Measurements from ENCODE around the gene KDM4D. TPM values are rescaled to one million over a fixed set of nuclear protein-coding genes. Genes with fewer than 3 reads are reported as not detected.

KDM4D gene
- total and polyA plus RNA-seq, 8 donors: 0.12 to 0.73 (median 0.31) TPM; not detected in 3

- Histone ChIP-seq H3K36me3 (no peaks in the 10 kb centered on the region), H3K27me3 (no peaks in the 10 kb centered on the region), H3K4me1 (peaks cover 0 to 7% (median 2%) of the 10 kb centered on the region in 4 donors), H3K27ac (peak overlapping the region in 3 of 5 donors; percentile 50 to 57 (median 55)), H3K4me3 (no peak overlapping the region), H3K9me3 (no peaks in the 10 kb centered on the region)
- intact Hi-C loops (cut with DNase I; ENCODE audit: low total_unique reads): no loop called here
- TF ChIP-seq EP300 (IDR thresholded peaks at IDR 0.05) (no peak), POLR2AphosphoS5 (IDR thresholded peaks at IDR 0.05) (no peak), CTCF (IDR thresholded peaks at IDR 0.05) (no peak)
- DNase-seq: peak in 1 of 2 donors; percentile 86
- 35 to 49% (median 46%) methylated on average over 9 of the region's 9 CpGs for WGBS, 5 donors
Measured at GRCh38 chr11:94938095-94939055, 35.1 kb upstream of the KDM4D start.

GRCh38 chr11:94939346-94939745 is 34.2 kb upstream of the KDM4D start:
- intact Hi-C loops (cut with DNase I; ENCODE audit: low total_unique reads): no loop called here
- Histone ChIP-seq H3K27me3 (no peaks in the 10 kb centered on the region), H3K27ac (peak overlapping the region in 1 of 5 donors; percentile 37), H3K4me3 (no peak overlapping the region), H3K36me3 (no peaks in the 10 kb centered on the region), H3K4me1 (peaks cover 0 to 7% (median 0%) of the 10 kb centered on the region in 4 donors), H3K9me3 (no peaks in the 10 kb centered on the region)
- 86 to 93% (median 92%) methylated on average over 2 of the region's 2 CpGs for WGBS, 5 donors
- no peak for DNase-seq
- no peak for TF ChIP-seq POLR2A (IDR thresholded peaks at IDR 0.05)
- no peak for TF ChIP-seq CTCF (IDR thresholded peaks at IDR 0.05)
- TF ChIP-seq POLR2AphosphoS5 (IDR thresholded peaks at IDR 0.05): no peak
- no peak for TF ChIP-seq EP300 (IDR thresholded peaks at IDR 0.05)

- H3K27ac ChIP-seq: no peak overlapping the region
- intact Hi-C loops (cut with DNase I; ENCODE audit: low total_unique reads): no loop called here
- WGBS, 5 donors: 76 to 89% (median 78%) methylated on average over 4 of the region's 4 CpGs
- H3K36me3 ChIP-seq: no peaks in the 10 kb centered on the region
- peaks cover 0 to 7% (median 0%) of the 10 kb centered on the region in 4 donors for H3K4me1 ChIP-seq
- no peak overlapping the region for H3K4me3 ChIP-seq
- H3K27me3 ChIP-seq: no peaks in the 10 kb centered on the region
- no peak for DNase-seq
- no peaks in the 10 kb centered on the region for H3K9me3 ChIP-seq
- no peak for TF ChIP-seq POLR2A (IDR thresholded peaks at IDR 0.05)
- TF ChIP-seq POLR2AphosphoS5 (IDR thresholded peaks at IDR 0.05): no peak
- TF ChIP-seq EP300 (IDR thresholded peaks at IDR 0.05): no peak
- no peak for TF ChIP-seq CTCF (IDR thresholded peaks at IDR 0.05)
Measured at GRCh38 chr11:94941131-94941530, 32.4 kb upstream of the KDM4D start.

- no peak overlapping the region for H3K27ac ChIP-seq
- WGBS, 5 donors: 67 to 77% (median 74%) methylated on average over 4 of the region's 4 CpGs
- H3K27me3 ChIP-seq: no peaks in the 10 kb centered on the region
- H3K36me3 ChIP-seq: no peaks in the 10 kb centered on the region
- H3K4me1 ChIP-seq: no peaks in the 10 kb centered on the region
- intact Hi-C loops (cut with DNase I; ENCODE audit: low total_unique reads): no loop called here
- peaks cover 0 to 6% (median 0%) of the 10 kb centered on the region in 4 donors for H3K9me3 ChIP-seq
- TF ChIP-seq CTCF (IDR thresholded peaks at IDR 0.05) (no peak), EP300 (IDR thresholded peaks at IDR 0.05) (no peak), POLR2AphosphoS5 (IDR thresholded peaks at IDR 0.05) (no peak), POLR2A (IDR thresholded peaks at IDR 0.05) (no peak)
- H3K4me3 ChIP-seq: no peak overlapping the region
- no peak for DNase-seq
Measured at GRCh38 chr11:94946812-94947211, 26.7 kb upstream of the KDM4D start.
